SJCRH30 (cell line): ENCODE data around the gene NCOA7. TPM values are rescaled to one million over a fixed set of nuclear protein-coding genes. Genes with fewer than 3 reads are reported as not detected.

Source experiments
- DNase-seq, 2 experiments: peaks; one replicate each; pipeline ENCODE4 v3.0.0-alpha.2; 2015 to 2020
- H3K27ac ChIP-seq: fragments of 250-450 bp; sonication (Bioruptor Pico); 2 replicates; pipeline ENCODE4 v1.5.1; 2020; ENCODE audit warnings: mild to moderate bottlenecking, moderate library complexity
- H3K27me3 ChIP-seq: fragments of 250-450 bp; sonication (Bioruptor Pico); 2 replicates; pipeline ENCODE4 v1.5.1; 2020; ENCODE audit warnings: mild to moderate bottlenecking, moderate library complexity
- H3K36me3 ChIP-seq: fragments of 250-450 bp; sonication (Bioruptor Pico); 2 replicates; pipeline ENCODE4 v1.5.1; 2020; ENCODE audit warnings: mild to moderate bottlenecking, moderate library complexity
- H3K4me1 ChIP-seq: fragments of 250-450 bp; sonication (Bioruptor Pico); 2 replicates; pipeline ENCODE4 v1.5.1; 2020; ENCODE audit warnings: mild to moderate bottlenecking, moderate library complexity
- H3K4me3 ChIP-seq: fragments of 250-450 bp; sonication (Bioruptor Pico); 2 replicates; pipeline ENCODE4 v1.5.1; 2020; ENCODE audit warnings: mild to moderate bottlenecking, moderate library complexity
- H3K9me3 ChIP-seq: fragments of 250-450 bp; sonication (Bioruptor Pico); replicated peaks from 2 replicates; pipeline ENCODE4 v1.5.1; 2020; ENCODE audit warnings: mild to moderate bottlenecking, moderate library complexity
- total RNA-seq: library from RNA; depleted of rRNA; stranded (reverse); fragments of >200 nt; shearing (Covaris generic); gene quantifications from 2 replicates; pipeline ENCODE4 v1.2.3, GENCODE V29; 2014

NCOA7 gene
- total RNA-seq, 1 experiment from 2014 or later, result 4.1 TPM

- Histone ChIP-seq H3K4me1 (no peaks in the 10 kb centered on the region; the same call in 1 of the 2 replicates), H3K9me3 (no peaks in the 10 kb centered on the region), H3K36me3 (no peaks in the 10 kb centered on the region), H3K27ac (no peak overlapping the region), H3K4me3 (no peak overlapping the region), H3K27me3 (no peaks in the 10 kb centered on the region)
- no peak for DNase-seq
These were observed 74.3 kb downstream of the NCOA7 start for GRCh38 chr6:125865015-125865414.

- Histone ChIP-seq H3K27ac (no peak overlapping the region), H3K4me1 (peaks cover 2% of the 10 kb centered on the region; the same call in 1 of the 2 replicates), H3K36me3 (no peaks in the 10 kb centered on the region), H3K4me3 (no peak overlapping the region), H3K27me3 (no peaks in the 10 kb centered on the region), H3K9me3 (no peaks in the 10 kb centered on the region)
- no peak for DNase-seq
These were observed 75.7 kb downstream of the NCOA7 start for GRCh38 chr6:125866433-125866832.

- Histone ChIP-seq H3K4me3 (no peak overlapping the region), H3K27me3 (no peaks in the 10 kb centered on the region), H3K4me1 (peaks cover 11% of the 10 kb centered on the region), H3K9me3 (no peaks in the 10 kb centered on the region), H3K27ac (no peak overlapping the region), H3K36me3 (no peaks in the 10 kb centered on the region)
- peak in 1 of 2 experiments; percentile 3 for DNase-seq
These were observed 76.8 kb downstream of the NCOA7 start for GRCh38 chr6:125867483-125867942.

- H3K9me3 ChIP-seq, result no peaks in the 10 kb centered on the region
- DNase-seq, result no peak
- no peaks in the 10 kb centered on the region for H3K36me3 ChIP-seq
- H3K27me3 ChIP-seq, result no peaks in the 10 kb centered on the region
- H3K27ac ChIP-seq, result no peak overlapping the region
- no peak overlapping the region for H3K4me3 ChIP-seq
- H3K4me1 ChIP-seq, result peaks cover 13% of the 10 kb centered on the region
These were observed 77.5 kb downstream of the NCOA7 start for GRCh38 chr6:125868252-125868651.

GRCh38 chr6:125868678-125869395 lies 78.1 kb downstream of the NCOA7 start:
- H3K4me1 ChIP-seq, result peaks cover 13% of the 10 kb centered on the region
- H3K4me3 ChIP-seq, result no peak overlapping the region
- H3K27ac ChIP-seq, result no peak overlapping the region
- no peaks in the 10 kb centered on the region for H3K9me3 ChIP-seq
- no peak for DNase-seq
- no peaks in the 10 kb centered on the region for H3K27me3 ChIP-seq
- H3K36me3 ChIP-seq, result no peaks in the 10 kb centered on the region

- H3K36me3 ChIP-seq, result no peaks in the 10 kb centered on the region
- H3K27me3 ChIP-seq, result no peaks in the 10 kb centered on the region
- DNase-seq, result no peak
- H3K4me1 ChIP-seq, result peaks cover 13% of the 10 kb centered on the region
- no peaks in the 10 kb centered on the region for H3K9me3 ChIP-seq
- H3K27ac ChIP-seq, result no peak overlapping the region
- no peak overlapping the region for H3K4me3 ChIP-seq
These were observed 78.7 kb downstream of the NCOA7 start for GRCh38 chr6:125869427-125869826.

- DNase-seq, result peak in 1 of 2 experiments; percentile 10
These were observed 80.6 kb downstream of the NCOA7 start for GRCh38 chr6:125871365-125871764.

GRCh38 chr6:125872259-125872921 lies 81.6 kb downstream of the NCOA7 start:
- no peaks in the 10 kb centered on the region for H3K36me3 ChIP-seq
- no peaks in the 10 kb centered on the region for H3K27me3 ChIP-seq
- no peaks in the 10 kb centered on the region for H3K9me3 ChIP-seq
- peaks cover 13% of the 10 kb centered on the region for H3K4me1 ChIP-seq
- H3K27ac ChIP-seq, result peak overlapping the region; percentile 41; the same call in 1 of the 2 replicates
- no peak overlapping the region for H3K4me3 ChIP-seq
- peak; percentile 6 to 47 for DNase-seq

More at GRCh38 chr6:125871365-125871764, 80.6 kb downstream of the NCOA7 start:
- H3K9me3 ChIP-seq, result no peaks in the 10 kb centered on the region
- no peak overlapping the region for H3K4me3 ChIP-seq
- H3K36me3 ChIP-seq, result no peaks in the 10 kb centered on the region
- H3K4me1 ChIP-seq, result peaks cover 13% of the 10 kb centered on the region
- no peak overlapping the region for H3K27ac ChIP-seq
- no peaks in the 10 kb centered on the region for H3K27me3 ChIP-seq

- no peak overlapping the region for H3K4me3 ChIP-seq
- no peaks in the 10 kb centered on the region for H3K9me3 ChIP-seq
- H3K36me3 ChIP-seq, result no peaks in the 10 kb centered on the region
- no peaks in the 10 kb centered on the region for H3K27me3 ChIP-seq
- peaks cover 5% of the 10 kb centered on the region; the same call in 1 of the 2 replicates for H3K4me1 ChIP-seq
- DNase-seq, result no peak
- H3K27ac ChIP-seq, result no peak overlapping the region
These were observed 91.5 kb downstream of the NCOA7 start for GRCh38 chr6:125882243-125882642.

- Histone ChIP-seq H3K27ac (no peak overlapping the region), H3K4me3 (no peak overlapping the region), H3K4me1 (peaks cover 5% of the 10 kb centered on the region; the same call in 1 of the 2 replicates), H3K27me3 (no peaks in the 10 kb centered on the region), H3K9me3 (no peaks in the 10 kb centered on the region), H3K36me3 (no peaks in the 10 kb centered on the region)
- DNase-seq, result peak; percentile 43 to 73
These were observed 94.0 kb downstream of the NCOA7 start for GRCh38 chr6:125884634-125885371.

GRCh38 chr6:125886021-125886420 lies 95.3 kb downstream of the NCOA7 start:
- Histone ChIP-seq H3K36me3 (no peaks in the 10 kb centered on the region), H3K27me3 (no peaks in the 10 kb centered on the region)
- DNase-seq, result no peak

GRCh38 chr6:125886914-125887313 lies 96.2 kb downstream of the NCOA7 start:
- Histone ChIP-seq H3K4me1 (peaks cover 5% of the 10 kb centered on the region; the same call in 1 of the 2 replicates), H3K36me3 (no peaks in the 10 kb centered on the region), H3K27ac (no peak overlapping the region), H3K4me3 (no peak overlapping the region), H3K9me3 (no peaks in the 10 kb centered on the region), H3K27me3 (no peaks in the 10 kb centered on the region)
- no peak for DNase-seq

More at GRCh38 chr6:125886021-125886420, 95.3 kb downstream of the NCOA7 start:
- Histone ChIP-seq H3K4me1 (peaks cover 5% of the 10 kb centered on the region; the same call in 1 of the 2 replicates), H3K4me3 (no peak overlapping the region), H3K9me3 (no peaks in the 10 kb centered on the region), H3K27ac (no peak overlapping the region)

GRCh38 chr6:125887372-125887771 lies 96.6 kb downstream of the NCOA7 start:
- Histone ChIP-seq H3K9me3 (no peaks in the 10 kb centered on the region), H3K36me3 (no peaks in the 10 kb centered on the region), H3K27ac (no peak overlapping the region), H3K27me3 (no peaks in the 10 kb centered on the region), H3K4me3 (no peak overlapping the region), H3K4me1 (peaks cover 5% of the 10 kb centered on the region; the same call in 1 of the 2 replicates)
- no peak for DNase-seq

GRCh38 chr6:125888989-125889656 lies 98.4 kb downstream of the NCOA7 start:
- peaks cover 5% of the 10 kb centered on the region; the same call in 1 of the 2 replicates for H3K4me1 ChIP-seq
- no peak for DNase-seq
- no peaks in the 10 kb centered on the region for H3K27me3 ChIP-seq
- no peaks in the 10 kb centered on the region for H3K9me3 ChIP-seq
- no peak overlapping the region for H3K27ac ChIP-seq
- H3K36me3 ChIP-seq, result no peaks in the 10 kb centered on the region
- no peak overlapping the region for H3K4me3 ChIP-seq
